Kidney (tissue), 14 donors: Measurements from ENCODE around the gene TOMM22. TPM values are rescaled to one million over a fixed set of nuclear protein-coding genes. Genes with fewer than 3 reads are reported as not detected.

Experiments
- DNase-seq, 5 donors: peaks; one replicate each; pipeline ENCODE4 v3.0.0-alpha.2; 2013 to 2020
- FAIRE-seq: peaks from 2 replicates; lab custom pipeline; 2012; peaks lifted over from hg19 to GRCh38; lab: Jason Lieb, UNC
- H3K27ac ChIP-seq, 2 donors: one replicate each; pipeline ENCODE4 v1.7.0; 2013; ENCODE audit warnings: low read depth in 2 of 2, low read length in 2 of 2, inconsistent platforms in 1 of 2
- H3K27me3 ChIP-seq: one replicate; pipeline ENCODE4 v1.7.1; 2013; ENCODE audit warnings: low read length, inconsistent platforms; ENCODE audit not compliant: control insufficient read depth, insufficient read depth
- H3K36me3 ChIP-seq, 3 donors: one replicate each; pipeline versions ENCODE4 v1.7.0 to v1.7.1; 2013; ENCODE audit warnings: low read length in 3 of 3, control low read depth in 1 of 3, inconsistent platforms in 1 of 3; ENCODE audit not compliant: insufficient read depth in 3 of 3, control insufficient read depth in 2 of 3
- H3K4me1 ChIP-seq, 3 donors: one replicate each; pipeline versions ENCODE4 v1.7.0 to v1.7.1; 2013; ENCODE audit warnings: low read length in 3 of 3, inconsistent platforms in 1 of 3, low read depth in 1 of 3; ENCODE audit not compliant: control insufficient read depth in 2 of 3, insufficient read depth in 2 of 3
- H3K4me3 ChIP-seq, 3 donors: one replicate each; pipeline versions ENCODE4 v1.7.0 to v1.8.1; 2013; ENCODE audit warnings: low read length in 3 of 3, control low read depth in 1 of 3, inconsistent platforms in 1 of 3
- H3K9ac ChIP-seq, 3 donors: one replicate each; pipeline versions ENCODE4 v1.7.0 to v1.7.1; 2013; ENCODE audit warnings: low read length in 3 of 3, control low read depth in 1 of 3, inconsistent platforms in 1 of 3
- H3K9me3 ChIP-seq, 3 donors: one replicate each; pipeline versions ENCODE4 v1.7.0 to v1.7.1; 2013; ENCODE audit warnings: low read length in 3 of 3, control low read depth in 1 of 3, inconsistent platforms in 1 of 3; ENCODE audit not compliant: control insufficient read depth in 2 of 3, insufficient read depth in 1 of 3
- intact Hi-C: fragments of 100-400 bp; cut with DNase I; formaldehyde crosslinking; loops from one replicate; pipeline ENCODE4 v1.11.1; 2022
- polyA plus RNA-seq: library from polyadenylated mRNA; stranded (reverse); fragments of 350-450 nt; fragmentation: Illumina TruSeq; extraction: RNeasy Lipid Tissue Mini Kit (QIAGEN cat#74804); gene quantifications from one replicate; pipeline ENCODE4 v1.2.3, GENCODE V29; 2014; ENCODE audit warnings: low read depth, low replicate concordance; ENCODE audit not compliant: insufficient read depth
- total RNA-seq: library from RNA; stranded (reverse); fragmentation: NEBNext Ultra II Directional; extraction: Animal tissue kit (Norgen Biotek cat#: 25700); gene quantifications from one replicate; pipeline ENCODE4 v1.2.1, GENCODE V29; 2021
- TF ChIP-seq, protein P1 (sequence below): IDR thresholded peaks from 3 replicates; pipeline ENCODE4 v1.5.1; 2012; ENCODE audit warnings: mild to moderate bottlenecking, moderate library complexity, borderline replicate concordance; ENCODE audit not compliant: insufficient read depth; ENCODE audit errors: extremely low read depth
- donor health status: control.
- donor health status: control.
- donor health status: control.
- donor health status: control.
- donor health status: control.
- donor health status: DM: yes; HTN: yes; CAD: no.
- donor health status: Normal renal cell carcinoma (clear cell type).

The TOMM22 gene
- total and polyA plus RNA-seq, 2 donors from 2014 or later: 55.0 to 103 TPM

DNA sequence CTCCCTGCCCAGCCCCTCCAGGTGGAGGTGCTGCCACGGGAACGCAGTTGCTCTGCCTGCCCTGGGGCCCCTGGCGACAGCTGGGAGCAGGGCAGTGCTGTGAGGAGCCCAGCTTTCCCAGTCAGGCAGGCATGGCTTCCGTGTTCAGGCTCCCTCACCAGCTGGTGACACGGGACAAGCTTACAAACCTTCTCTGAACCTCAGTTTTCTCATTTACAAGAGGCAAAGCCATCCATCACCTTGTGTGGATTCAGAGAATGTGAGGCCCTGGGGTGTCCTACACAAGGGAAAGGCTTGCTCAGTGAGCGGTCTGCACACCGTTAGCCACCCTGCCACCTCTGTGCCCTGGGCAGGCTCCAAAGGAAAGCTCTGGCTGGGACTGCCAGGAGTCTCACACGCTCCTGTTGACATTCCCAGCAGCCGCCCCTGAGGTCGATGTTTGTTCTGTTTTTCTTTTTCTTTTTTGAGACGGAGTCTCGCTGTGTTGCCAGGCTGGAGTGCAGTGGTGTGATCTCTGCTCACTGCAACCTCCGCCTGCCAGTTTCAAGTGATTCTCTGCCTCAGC lies 50.6 kb downstream of the TOMM22 start:
- H3K27ac ChIP-seq: no peak overlapping the region
- no peak for FAIRE-seq
- peaks cover 0 to 48% (median 37%) of the 10 kb centered on the region in 3 donors for H3K36me3 ChIP-seq

DNA sequence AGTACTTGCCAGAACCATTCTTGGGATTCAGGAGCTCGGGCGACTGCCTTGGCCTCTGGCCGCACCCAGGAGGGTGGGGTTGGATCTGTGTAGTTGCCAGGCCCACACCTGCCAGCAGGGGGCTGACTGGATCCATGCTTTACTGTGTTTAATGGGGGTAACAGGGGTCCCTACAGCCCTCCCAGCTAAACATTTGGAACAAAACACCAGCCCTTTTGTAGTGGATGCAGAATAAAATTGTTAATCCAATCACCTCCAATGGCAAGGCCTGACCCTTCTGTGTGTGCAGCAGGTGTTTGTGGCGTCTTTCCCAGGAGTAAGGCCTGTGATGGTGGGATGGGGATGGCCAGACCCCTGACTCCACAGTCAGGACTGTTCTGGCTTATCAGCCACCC lies 51.6 kb downstream of the TOMM22 start:
- FAIRE-seq (no peak), DNase-seq (peak in 2 of 5 donors; percentile 53 to 77)
- H3K27me3 ChIP-seq: no peaks in the 10 kb centered on the region
- peak overlapping the region; percentile 33 to 73 for H3K27ac ChIP-seq
- TF ChIP-seq, protein P1, sequence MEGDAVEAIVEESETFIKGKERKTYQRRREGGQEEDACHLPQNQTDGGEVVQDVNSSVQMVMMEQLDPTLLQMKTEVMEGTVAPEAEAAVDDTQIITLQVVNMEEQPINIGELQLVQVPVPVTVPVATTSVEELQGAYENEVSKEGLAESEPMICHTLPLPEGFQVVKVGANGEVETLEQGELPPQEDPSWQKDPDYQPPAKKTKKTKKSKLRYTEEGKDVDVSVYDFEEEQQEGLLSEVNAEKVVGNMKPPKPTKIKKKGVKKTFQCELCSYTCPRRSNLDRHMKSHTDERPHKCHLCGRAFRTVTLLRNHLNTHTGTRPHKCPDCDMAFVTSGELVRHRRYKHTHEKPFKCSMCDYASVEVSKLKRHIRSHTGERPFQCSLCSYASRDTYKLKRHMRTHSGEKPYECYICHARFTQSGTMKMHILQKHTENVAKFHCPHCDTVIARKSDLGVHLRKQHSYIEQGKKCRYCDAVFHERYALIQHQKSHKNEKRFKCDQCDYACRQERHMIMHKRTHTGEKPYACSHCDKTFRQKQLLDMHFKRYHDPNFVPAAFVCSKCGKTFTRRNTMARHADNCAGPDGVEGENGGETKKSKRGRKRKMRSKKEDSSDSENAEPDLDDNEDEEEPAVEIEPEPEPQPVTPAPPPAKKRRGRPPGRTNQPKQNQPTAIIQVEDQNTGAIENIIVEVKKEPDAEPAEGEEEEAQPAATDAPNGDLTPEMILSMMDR: peak; percentile 45
- H3K4me3 ChIP-seq: no peak overlapping the region
- peaks cover 0 to 49% (median 37%) of the 10 kb centered on the region in 3 donors for H3K36me3 ChIP-seq
- peaks cover 0 to 15% (median 12%) of the 10 kb centered on the region in 3 donors for H3K4me1 ChIP-seq
- H3K9ac ChIP-seq: no peak overlapping the region
- intact Hi-C loops: no loop called here
- H3K9me3 ChIP-seq: no peaks in the 10 kb centered on the region

More for the DNA sequence above, 50.6 kb downstream of the TOMM22 start:
- TF ChIP-seq, protein P1: no peak
- Histone ChIP-seq H3K9me3 (no peaks in the 10 kb centered on the region), H3K9ac (no peak overlapping the region), H3K27me3 (no peaks in the 10 kb centered on the region), H3K4me3 (no peak overlapping the region), H3K4me1 (peaks cover 0 to 18% (median 12%) of the 10 kb centered on the region in 3 donors)
- intact Hi-C loops: no loop called here
- DNase-seq: peak in 2 of 5 donors; percentile 24 to 69

DNA sequence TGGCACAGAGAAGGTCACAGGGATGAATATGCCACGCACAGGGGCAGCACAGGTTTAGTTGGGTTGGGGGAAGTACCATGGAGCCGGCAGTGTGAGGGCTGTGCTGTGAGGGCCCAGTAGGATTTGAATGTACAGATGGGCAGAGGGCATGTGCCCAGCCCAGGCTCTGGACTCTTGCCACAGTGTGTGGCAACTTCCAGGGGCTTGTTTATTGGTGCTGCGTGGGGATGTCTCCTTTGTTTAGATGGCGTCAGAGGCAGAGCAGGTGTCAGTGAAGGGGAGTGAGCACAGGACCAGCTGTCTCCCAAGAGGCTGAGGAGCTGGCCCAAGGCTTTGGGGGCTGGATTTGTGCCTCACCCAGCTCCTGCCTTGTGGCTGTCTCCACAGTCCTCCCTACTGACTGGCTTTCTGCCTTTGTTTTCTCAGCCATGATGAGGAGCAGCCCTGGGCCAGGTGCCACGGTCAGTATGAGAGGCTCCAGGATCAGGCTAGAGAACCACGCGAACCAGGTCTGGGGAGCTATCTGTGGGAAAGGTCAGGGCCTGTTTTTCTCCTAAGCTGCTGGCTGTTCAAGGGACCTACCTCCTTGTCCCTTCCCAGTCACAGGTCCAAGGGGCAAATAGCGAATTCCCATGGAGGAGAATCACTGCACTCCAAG lies 52.1 kb downstream of the TOMM22 start:
- intact Hi-C loops: no loop called here
- peak in 2 of 5 donors; percentile 36 to 57 for DNase-seq

More for the DNA sequence above, 52.1 kb downstream of the TOMM22 start:
- H3K4me1 ChIP-seq: peaks cover 0 to 12% (median 12%) of the 10 kb centered on the region in 3 donors
- peaks cover 0 to 50% (median 41%) of the 10 kb centered on the region in 3 donors for H3K36me3 ChIP-seq
- H3K27me3 ChIP-seq: no peaks in the 10 kb centered on the region
- H3K27ac ChIP-seq: peak overlapping the region; percentile 33 to 73
- no peak for FAIRE-seq
- H3K9me3 ChIP-seq: no peaks in the 10 kb centered on the region
- TF ChIP-seq, protein P1: no peak
- peak overlapping the region in 1 of 3 donors; percentile 16 for H3K9ac ChIP-seq
- H3K4me3 ChIP-seq: no peak overlapping the region
